Panc1 (cell line): ENCODE data around the gene ZNF274. TPM values are rescaled to one million over a fixed set of nuclear protein-coding genes. Genes with fewer than 3 reads are reported as not detected.
A peak's percentile ranks its signal among the peaks of the same experiment; 100 is the strongest.

ENCODE experiments used
- ATAC-seq: fragments of 200-7000 bp; cut with Tn5 transposase; 2 replicates; pipeline ENCODE4 v1.9.1; 2020; ENCODE audit warnings: mild to moderate bottlenecking, moderate library complexity
- BruUV-seq: library from RNA; stranded (reverse); fragments of 400-500 nt; replicated peaks from 2 replicates; lab custom pipeline; 2021; lab: Mats Ljungman, UMichigan
- CTCF ChIA-PET: fragments of 300-600 bp; sonication (Branson Sonifier 250); formaldehyde crosslinking; loops from one replicate; lab custom pipeline; 2022; ENCODE audit warnings: antibody characterized with exemption; lab: Charles Lee
- POLR2A ChIA-PET: fragments of 300-600 bp; sonication (Branson Sonifier 250); formaldehyde crosslinking; loops from one replicate; lab custom pipeline; 2022; ENCODE audit warnings: antibody characterized with exemption; lab: Charles Lee
- DNase-seq: peaks from one replicate; pipeline ENCODE4 v3.0.0-alpha.2; 2010; ENCODE audit warnings: low read depth, low spot score
- H3K27ac ChIP-seq: 2 replicates; pipeline ENCODE4 v1.5.1; 2011; ENCODE audit warnings: mild to moderate bottlenecking, low read length, inconsistent platforms
- H3K27me3 ChIP-seq: fragments of 200-500 bp; sonication (Bioruptor generic); 2 replicates; pipeline ENCODE4 v1.6.0; 2014; ENCODE audit warnings: low read length, inconsistent platforms; ENCODE audit not compliant: control insufficient read depth, insufficient read depth
- H3K36me3 ChIP-seq: fragments of 200-500 bp; sonication (Bioruptor generic); 2 replicates; pipeline ENCODE4 v1.5.1; 2014; ENCODE audit warnings: inconsistent platforms, mild to moderate bottlenecking, low read length, moderate library complexity; ENCODE audit not compliant: control insufficient read depth, insufficient read depth
- H3K4me1 ChIP-seq: 2 replicates; pipeline ENCODE4 v1.5.1; 2011; ENCODE audit warnings: inconsistent platforms, mild to moderate bottlenecking, low read length, moderate library complexity; ENCODE audit not compliant: control insufficient read depth, insufficient read depth
- H3K4me3 ChIP-seq, 2 experiments: 2 replicates each; pipeline ENCODE4 v1.5.1; 2011 to 2012; ENCODE audit warnings: low read depth in 2 of 2, low read length in 2 of 2, mild to moderate bottlenecking in 2 of 2, inconsistent platforms in 1 of 2, moderate library complexity in 1 of 2
- H3K9me3 ChIP-seq: fragments of 200-500 bp; sonication (Bioruptor generic); 2 replicates; pipeline ENCODE4 v1.5.1; 2014; ENCODE audit warnings: low read depth, mild to moderate bottlenecking, inconsistent platforms, low read length, moderate library complexity; ENCODE audit not compliant: control insufficient read depth, insufficient read depth
- POLR2AphosphoS5 ChIP-seq: IDR thresholded peaks from 2 replicates; pipeline ENCODE4 v1.6.1; 2012; ENCODE audit warnings: mild to moderate bottlenecking, low read depth, low read length, moderate library complexity
- SIN3A ChIP-seq: IDR thresholded peaks from 2 replicates; pipeline ENCODE4 v1.6.1; 2012; ENCODE audit warnings: low read depth, mild to moderate bottlenecking, low read length, moderate library complexity, borderline replicate concordance; ENCODE audit not compliant: insufficient read depth
- TCF7L2 ChIP-seq: IDR thresholded peaks from 2 replicates; pipeline ENCODE4 v1.6.1; 2011; ENCODE audit warnings: mild to moderate bottlenecking, low read depth, low read length, inconsistent platforms
- in situ Hi-C: cut with HindIII; loops from 2 replicates; pipeline ENCODE4 v1.10.0; 2016; ENCODE audit warnings: low sequenced_read_pairs, low pct_unique_long_range_greater_than_20kb
- intact Hi-C: fragments of 100-400 bp; cut with micrococcal nuclease; formaldehyde crosslinking; loops from one replicate; pipeline ENCODE4 v1.10.0; 2022; ENCODE audit not compliant: unreplicated experiment
- total RNA-seq: library from RNA; stranded (reverse); gene quantifications from one replicate; pipeline ENCODE4 v1.2.1, GENCODE V29; 2021; ENCODE audit not compliant: unreplicated experiment
- TF ChIP-seq, protein P1 (sequence below): fragments of 450-650 bp; IDR thresholded peaks from 2 replicates; pipeline ENCODE4 v1.5.1; 2017; ENCODE audit warnings: mild to moderate bottlenecking
- TF ChIP-seq, protein P2 (sequence below), 2 experiments: IDR thresholded peaks; 2 replicates each; pipeline ENCODE4 v1.6.1; 2011 to 2012; ENCODE audit warnings: low read depth in 2 of 2, control low read depth in 1 of 2, low read length in 1 of 2, mild to moderate bottlenecking in 1 of 2, moderate library complexity in 1 of 2; ENCODE audit not compliant: insufficient read depth in 1 of 2

ZNF274 gene
- total RNA-seq, 1 experiment from 2014 or later = 13.7 TPM

DNA sequence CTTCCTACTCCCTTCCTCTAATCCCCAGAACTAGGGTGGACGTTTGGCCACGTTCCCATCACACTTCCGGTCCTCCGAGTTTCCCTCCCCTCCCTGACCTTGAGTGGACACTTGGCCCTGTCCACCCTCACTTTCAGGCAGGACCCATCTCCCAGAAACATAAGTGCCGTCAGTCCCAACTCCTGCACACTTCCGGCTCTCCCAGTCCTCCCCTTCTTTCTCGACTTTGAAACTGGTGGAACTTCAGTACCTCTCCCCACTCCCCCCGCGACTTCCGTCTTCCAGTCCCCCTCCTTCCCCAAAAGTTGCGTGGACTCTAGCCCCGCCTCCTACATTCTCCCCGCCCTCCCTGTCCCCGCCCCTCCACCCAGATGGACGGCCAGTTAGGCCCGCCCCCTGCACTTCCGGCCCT, 278 bp upstream of the ZNF274 start:
- no peaks in the 10 kb centered on the region for H3K4me1 ChIP-seq
- POLR2A ChIA-PET = interaction anchor here (0.6 to 1.0 kb wide), 2 partner anchors 12 to 45 kb away, joined by 4 to 9 read pairs; no protein-coding TSS in a partner anchor
- CTCF ChIA-PET = no interaction called here
- in situ Hi-C loops = no loop called here
- H3K9me3 ChIP-seq = peaks cover 63% of the 10 kb centered on the region
- BruUV-seq = no TSS peak
- intact Hi-C loops = no loop called here
- ATAC-seq (no peak), DNase-seq (no peak)
- TF ChIP-seq TCF7L2 = no peak
- TF ChIP-seq SIN3A = no peak
- no peak for TF ChIP-seq POLR2AphosphoS5
- TF ChIP-seq, protein P1, sequence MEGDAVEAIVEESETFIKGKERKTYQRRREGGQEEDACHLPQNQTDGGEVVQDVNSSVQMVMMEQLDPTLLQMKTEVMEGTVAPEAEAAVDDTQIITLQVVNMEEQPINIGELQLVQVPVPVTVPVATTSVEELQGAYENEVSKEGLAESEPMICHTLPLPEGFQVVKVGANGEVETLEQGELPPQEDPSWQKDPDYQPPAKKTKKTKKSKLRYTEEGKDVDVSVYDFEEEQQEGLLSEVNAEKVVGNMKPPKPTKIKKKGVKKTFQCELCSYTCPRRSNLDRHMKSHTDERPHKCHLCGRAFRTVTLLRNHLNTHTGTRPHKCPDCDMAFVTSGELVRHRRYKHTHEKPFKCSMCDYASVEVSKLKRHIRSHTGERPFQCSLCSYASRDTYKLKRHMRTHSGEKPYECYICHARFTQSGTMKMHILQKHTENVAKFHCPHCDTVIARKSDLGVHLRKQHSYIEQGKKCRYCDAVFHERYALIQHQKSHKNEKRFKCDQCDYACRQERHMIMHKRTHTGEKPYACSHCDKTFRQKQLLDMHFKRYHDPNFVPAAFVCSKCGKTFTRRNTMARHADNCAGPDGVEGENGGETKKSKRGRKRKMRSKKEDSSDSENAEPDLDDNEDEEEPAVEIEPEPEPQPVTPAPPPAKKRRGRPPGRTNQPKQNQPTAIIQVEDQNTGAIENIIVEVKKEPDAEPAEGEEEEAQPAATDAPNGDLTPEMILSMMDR = no peak
- TF ChIP-seq, protein P2, sequence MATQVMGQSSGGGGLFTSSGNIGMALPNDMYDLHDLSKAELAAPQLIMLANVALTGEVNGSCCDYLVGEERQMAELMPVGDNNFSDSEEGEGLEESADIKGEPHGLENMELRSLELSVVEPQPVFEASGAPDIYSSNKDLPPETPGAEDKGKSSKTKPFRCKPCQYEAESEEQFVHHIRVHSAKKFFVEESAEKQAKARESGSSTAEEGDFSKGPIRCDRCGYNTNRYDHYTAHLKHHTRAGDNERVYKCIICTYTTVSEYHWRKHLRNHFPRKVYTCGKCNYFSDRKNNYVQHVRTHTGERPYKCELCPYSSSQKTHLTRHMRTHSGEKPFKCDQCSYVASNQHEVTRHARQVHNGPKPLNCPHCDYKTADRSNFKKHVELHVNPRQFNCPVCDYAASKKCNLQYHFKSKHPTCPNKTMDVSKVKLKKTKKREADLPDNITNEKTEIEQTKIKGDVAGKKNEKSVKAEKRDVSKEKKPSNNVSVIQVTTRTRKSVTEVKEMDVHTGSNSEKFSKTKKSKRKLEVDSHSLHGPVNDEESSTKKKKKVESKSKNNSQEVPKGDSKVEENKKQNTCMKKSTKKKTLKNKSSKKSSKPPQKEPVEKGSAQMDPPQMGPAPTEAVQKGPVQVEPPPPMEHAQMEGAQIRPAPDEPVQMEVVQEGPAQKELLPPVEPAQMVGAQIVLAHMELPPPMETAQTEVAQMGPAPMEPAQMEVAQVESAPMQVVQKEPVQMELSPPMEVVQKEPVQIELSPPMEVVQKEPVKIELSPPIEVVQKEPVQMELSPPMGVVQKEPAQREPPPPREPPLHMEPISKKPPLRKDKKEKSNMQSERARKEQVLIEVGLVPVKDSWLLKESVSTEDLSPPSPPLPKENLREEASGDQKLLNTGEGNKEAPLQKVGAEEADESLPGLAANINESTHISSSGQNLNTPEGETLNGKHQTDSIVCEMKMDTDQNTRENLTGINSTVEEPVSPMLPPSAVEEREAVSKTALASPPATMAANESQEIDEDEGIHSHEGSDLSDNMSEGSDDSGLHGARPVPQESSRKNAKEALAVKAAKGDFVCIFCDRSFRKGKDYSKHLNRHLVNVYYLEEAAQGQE (IDR thresholded peaks at IDR 0.05; ENCODE audit: insufficient read depth in 1 of 2, low read depth in 2 of 2, low read length in 1 of 2) = no peak
- H3K36me3 ChIP-seq = no peaks in the 10 kb centered on the region
- peak overlapping the region; percentile 55 to 61 for H3K4me3 ChIP-seq
- H3K27me3 ChIP-seq = no peaks in the 10 kb centered on the region
- H3K27ac ChIP-seq = peak overlapping the region; percentile 57

DNA sequence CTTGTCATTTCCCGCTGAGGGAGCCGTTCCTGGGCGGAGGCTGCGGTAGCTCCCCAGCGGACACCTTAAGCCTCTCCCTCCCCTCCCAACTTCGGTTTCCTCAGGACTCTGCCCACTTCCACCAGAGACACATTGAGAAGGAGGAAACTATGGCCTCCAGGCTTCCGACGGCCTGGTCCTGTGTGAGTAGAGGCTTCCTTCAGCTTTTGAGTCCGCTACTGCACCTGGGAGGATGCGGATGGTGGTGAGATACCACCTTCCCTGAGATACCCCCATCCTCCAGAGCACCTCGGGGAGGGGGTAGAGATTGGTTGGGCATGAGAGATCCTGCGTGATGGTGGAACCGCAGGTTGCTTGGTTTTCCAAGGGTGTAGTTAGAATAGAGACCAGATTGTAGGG, 955 bp downstream of the ZNF274 start:
- peak overlapping the region; percentile 75 for H3K27ac ChIP-seq
- ChIA-PET CTCF (no interaction called here), POLR2A (no interaction called here)
- H3K36me3 ChIP-seq = no peaks in the 10 kb centered on the region
- TF ChIP-seq, protein P1 = no peak
- TF ChIP-seq TCF7L2 (no peak), SIN3A (no peak)
- TSS peak; percentile 82 for BruUV-seq
- peaks cover 56% of the 10 kb centered on the region for H3K9me3 ChIP-seq
- in situ Hi-C loops (no loop called here), intact Hi-C loops (no loop called here)
- ATAC-seq = no peak; the same call in 1 of the 2 replicates
- DNase-seq = no peak
- peak overlapping the region; percentile 55 to 61 for H3K4me3 ChIP-seq
- no peaks in the 10 kb centered on the region for H3K27me3 ChIP-seq
- no peaks in the 10 kb centered on the region for H3K4me1 ChIP-seq
